Measurements from ENCODE around the gene TRPM6.

The TRPM6 gene

GRCh38 chr9:74874220-74874619, 13.5 kb downstream of the TRPM6 start:
- no peaks in the 10 kb centered on the region for H3K79me2 ChIP-seq (ENCODE audit: low read length)
- H3K4me1 ChIP-seq (ENCODE audit: low read length) = no peaks in the 10 kb centered on the region
- no peaks in the 10 kb centered on the region for H3K9me3 ChIP-seq (replicated peaks; ENCODE audit: insufficient read depth, low read length)
- no peak overlapping the region for H2AFZ ChIP-seq (ENCODE audit: low read length)
- H3K27me3 ChIP-seq (replicated peaks; ENCODE audit: insufficient read depth, low read length) = no peaks in the 10 kb centered on the region
- H3F3A ChIP-seq (ENCODE audit: insufficient read depth, low read length) = no peaks in the 10 kb centered on the region
- H3K4me2 ChIP-seq (ENCODE audit: low read depth, low read length) = no peak overlapping the region
- no peak overlapping the region for H3K27ac ChIP-seq (ENCODE audit: low read length)
- no peak overlapping the region for H3K4me3 ChIP-seq (ENCODE audit: low read length)
- H3K9me2 ChIP-seq (replicated peaks; ENCODE audit: insufficient read depth, low read length) = no peaks in the 10 kb centered on the region
- H3K9ac ChIP-seq (ENCODE audit: low read length) = no peak overlapping the region
- no peaks in the 10 kb centered on the region for H4K20me1 ChIP-seq (ENCODE audit: insufficient read depth, low read length)
- no peaks in the 10 kb centered on the region for H3K36me3 ChIP-seq (replicated peaks; ENCODE audit: insufficient read depth, low read length)
- TF ChIP-seq EZH2phosphoT487 (IDR thresholded peaks at IDR 0.05; ENCODE audit: low read length) (no peak), CTCF (IDR thresholded peaks at IDR 0.05; ENCODE audit: low read length) (no peak), EZH2 (optimal IDR thresholded peaks at IDR 0.05; ENCODE audit: low read depth, low read length) (no peak)
- DNase-seq = no peak

- no peaks in the 10 kb centered on the region for H3K9me2 ChIP-seq (replicated peaks; ENCODE audit: insufficient read depth, low read length)
- no peak overlapping the region for H3K9ac ChIP-seq (ENCODE audit: low read length)
- no peaks in the 10 kb centered on the region for H4K20me1 ChIP-seq (ENCODE audit: insufficient read depth, low read length)
- H3K36me3 ChIP-seq (replicated peaks; ENCODE audit: insufficient read depth, low read length) = no peaks in the 10 kb centered on the region
- no peaks in the 10 kb centered on the region for H3K4me1 ChIP-seq (ENCODE audit: low read length)
- H3K79me2 ChIP-seq (ENCODE audit: low read length) = no peaks in the 10 kb centered on the region
- TF ChIP-seq CTCF (IDR thresholded peaks at IDR 0.05; ENCODE audit: low read length) (no peak), EZH2phosphoT487 (IDR thresholded peaks at IDR 0.05; ENCODE audit: low read length) (no peak), EZH2 (optimal IDR thresholded peaks at IDR 0.05; ENCODE audit: low read depth, low read length) (no peak)
- no peaks in the 10 kb centered on the region for H3F3A ChIP-seq (ENCODE audit: insufficient read depth, low read length)
- no peak overlapping the region for H3K4me3 ChIP-seq (ENCODE audit: low read length)
- no peak overlapping the region for H3K27ac ChIP-seq (ENCODE audit: low read length)
- H3K4me2 ChIP-seq (ENCODE audit: low read depth, low read length) = no peak overlapping the region
- H3K9me3 ChIP-seq (replicated peaks; ENCODE audit: insufficient read depth, low read length) = no peaks in the 10 kb centered on the region
- H3K27me3 ChIP-seq (replicated peaks; ENCODE audit: insufficient read depth, low read length) = no peaks in the 10 kb centered on the region
- H2AFZ ChIP-seq (ENCODE audit: low read length) = no peak overlapping the region
- no peak for DNase-seq
These were observed 15.0 kb downstream of the TRPM6 start for GRCh38 chr9:74872619-74873233.

GRCh38 chr9:74867483-74867882, 20.2 kb downstream of the TRPM6 start:
- Histone ChIP-seq H3K4me1 (ENCODE audit: low read length) (no peaks in the 10 kb centered on the region), H4K20me1 (ENCODE audit: insufficient read depth, low read length) (no peaks in the 10 kb centered on the region)
- TF ChIP-seq EZH2 (optimal IDR thresholded peaks at IDR 0.05; ENCODE audit: low read depth, low read length) (no peak), CTCF (IDR thresholded peaks at IDR 0.05; ENCODE audit: low read length) (no peak)

More at GRCh38 chr9:74867483-74867882, 20.2 kb downstream of the TRPM6 start:
- no peaks in the 10 kb centered on the region for H3K79me2 ChIP-seq (ENCODE audit: low read length)
- no peak overlapping the region for H3K27ac ChIP-seq (ENCODE audit: low read length)
- H3K9me3 ChIP-seq (replicated peaks; ENCODE audit: insufficient read depth, low read length) = no peaks in the 10 kb centered on the region
- no peaks in the 10 kb centered on the region for H3K27me3 ChIP-seq (replicated peaks; ENCODE audit: insufficient read depth, low read length)
- H3K9ac ChIP-seq (ENCODE audit: low read length) = no peak overlapping the region
- no peaks in the 10 kb centered on the region for H3K9me2 ChIP-seq (replicated peaks; ENCODE audit: insufficient read depth, low read length)
- H3K4me2 ChIP-seq (ENCODE audit: low read depth, low read length) = no peak overlapping the region
- H3K4me3 ChIP-seq (ENCODE audit: low read length) = no peak overlapping the region
- H2AFZ ChIP-seq (ENCODE audit: low read length) = no peak overlapping the region
- no peaks in the 10 kb centered on the region for H3K36me3 ChIP-seq (replicated peaks; ENCODE audit: insufficient read depth, low read length)
- H3F3A ChIP-seq (ENCODE audit: insufficient read depth, low read length) = no peaks in the 10 kb centered on the region
- DNase-seq = no peak
